ENCODE results near the gene ACTN2.

DNA sequence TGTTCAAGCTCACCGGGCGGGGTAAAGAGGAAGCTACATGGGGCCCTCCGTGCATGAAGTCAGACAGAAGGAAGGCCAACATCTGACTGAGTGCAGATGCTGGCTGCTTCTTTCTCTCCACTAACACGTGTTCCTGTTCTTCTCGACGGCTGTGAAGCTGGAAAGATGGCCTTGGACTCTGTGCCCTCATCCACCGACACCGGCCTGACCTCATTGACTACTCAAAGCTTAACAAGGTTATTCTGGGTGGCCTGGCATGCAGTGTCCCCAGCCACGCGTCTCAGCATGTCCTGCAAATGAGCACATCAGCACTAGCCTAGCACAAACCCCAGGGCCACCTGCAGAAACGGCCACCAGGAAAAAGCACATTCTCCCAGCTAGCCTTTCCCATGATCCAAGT is 41.2 kb downstream of the ACTN2 start:
- no peak for TF ChIP-seq POLR2AphosphoS5 (IDR thresholded peaks at IDR 0.05)
- no peak for TF ChIP-seq POLR2A (IDR thresholded peaks at IDR 0.05)
